Measurements from ENCODE around the gene ZNF735. TPM values are rescaled to one million over a fixed set of nuclear protein-coding genes. Genes with fewer than 3 reads are reported as not detected.
"Not testable (repeated sequence)": the region's sequence is repeated elsewhere in the genome, so short reads cannot be mapped to it uniquely, and the experiment has no call there.

ZNF735 gene
- total and polyA plus RNA-seq, 8 donors, result not detected

GRCh38 chr7:64184376-64184775, 22.6 kb upstream of the ZNF735 start:
- H3K9me3 ChIP-seq, result peaks cover 0 to 60% (median 40%) of the 10 kb centered on the region in 4 donors
- peaks cover 0 to 37% (median 0%) of the 10 kb centered on the region in 3 donors for H3K27me3 ChIP-seq
- no peak overlapping the region for H3K27ac ChIP-seq
- no peak overlapping the region for H3K4me3 ChIP-seq
- TF ChIP-seq POLR2AphosphoS5 (IDR thresholded peaks at IDR 0.05), result no peak
- no peak for DNase-seq
- H3K36me3 ChIP-seq, result no peaks in the 10 kb centered on the region
- intact Hi-C loops (cut with DNase I; ENCODE audit: low total_unique reads), result loop anchor here (10.0 kb wide), 1 partner anchor 430 kb away; no protein-coding TSS in a partner anchor
- 86 to 96% (median 90%) methylated on average over 5 to 12 of the region's 12 CpGs for WGBS, 5 donors
- H3K4me1 ChIP-seq, result peaks cover 0 to 14% (median 3%) of the 10 kb centered on the region in 4 donors

GRCh38 chr7:64187408-64187807, 19.6 kb upstream of the ZNF735 start:
- intact Hi-C loops (cut with DNase I; ENCODE audit: low total_unique reads), result loop anchor here (10.0 kb wide), 1 partner anchor 427 kb away; no protein-coding TSS in a partner anchor
- no peak for DNase-seq
- H3K27ac ChIP-seq, result no peak overlapping the region
- no peak for TF ChIP-seq POLR2AphosphoS5 (IDR thresholded peaks at IDR 0.05)
- no peak for TF ChIP-seq POLR2A (IDR thresholded peaks at IDR 0.05)
- no peak for TF ChIP-seq CTCF (IDR thresholded peaks at IDR 0.05)
- no peak for TF ChIP-seq EP300 (IDR thresholded peaks at IDR 0.05)
- H3K36me3 ChIP-seq, result no peaks in the 10 kb centered on the region
- peaks cover 0 to 9% (median 3%) of the 10 kb centered on the region in 4 donors for H3K4me1 ChIP-seq
- peaks cover 0 to 59% (median 42%) of the 10 kb centered on the region in 4 donors for H3K9me3 ChIP-seq
- no peak overlapping the region for H3K4me3 ChIP-seq
- peaks cover 0 to 16% (median 0%) of the 10 kb centered on the region in 3 donors for H3K27me3 ChIP-seq
- 40 to 64% (median 53%) methylated on average over 3 of the region's 3 CpGs for WGBS, 5 donors

GRCh38 chr7:64192148-64192704, 14.8 kb upstream of the ZNF735 start:
- whole genome bisulfite sequencing, 5 donors, result 89 to 98% (median 94%) methylated on average over 14 to 24 of the region's 24 CpGs
- intact Hi-C loops (cut with DNase I; ENCODE audit: low total_unique reads), result no loop called here
- H3K4me3 ChIP-seq, result no peak overlapping the region
- no peaks in the 10 kb centered on the region for H3K4me1 ChIP-seq
- TF ChIP-seq POLR2A (IDR thresholded peaks at IDR 0.05) (no peak), CTCF (IDR thresholded peaks at IDR 0.05) (no peak), EP300 (IDR thresholded peaks at IDR 0.05) (no peak), POLR2AphosphoS5 (IDR thresholded peaks at IDR 0.05) (no peak)
- no peaks in the 10 kb centered on the region for H3K27me3 ChIP-seq
- DNase-seq, result no peak
- H3K27ac ChIP-seq, result no peak overlapping the region
- peaks cover 0 to 72% (median 49%) of the 10 kb centered on the region in 4 donors for H3K9me3 ChIP-seq
- H3K36me3 ChIP-seq, result no peaks in the 10 kb centered on the region

GRCh38 chr7:64192775-64193174, 14.2 kb upstream of the ZNF735 start:
- no peak overlapping the region for H3K4me3 ChIP-seq
- H3K27ac ChIP-seq, result no peak overlapping the region
- no peaks in the 10 kb centered on the region for H3K27me3 ChIP-seq
- TF ChIP-seq POLR2AphosphoS5 (IDR thresholded peaks at IDR 0.05) (no peak), CTCF (IDR thresholded peaks at IDR 0.05) (no peak), POLR2A (IDR thresholded peaks at IDR 0.05) (no peak), EP300 (IDR thresholded peaks at IDR 0.05) (no peak)
- peaks cover 0 to 70% (median 45%) of the 10 kb centered on the region in 4 donors for H3K9me3 ChIP-seq
- WGBS, 5 donors, result 67 to 81% (median 75%) methylated on average over 6 to 8 of the region's 8 CpGs
- H3K4me1 ChIP-seq, result no peaks in the 10 kb centered on the region
- H3K36me3 ChIP-seq, result no peaks in the 10 kb centered on the region
- no peak for DNase-seq
- intact Hi-C loops (cut with DNase I; ENCODE audit: low total_unique reads), result no loop called here

- not testable (repeated sequence) for DNase-seq
- peaks cover 13 to 99% (median 57%) of the 10 kb centered on the region in 4 donors for H3K9me3 ChIP-seq
- WGBS, 5 donors, result 72 to 89% (median 84%) methylated on average over 5 of the region's 5 CpGs
Observed at GRCh38 chr7:64219710-64220298, 12.8 kb downstream of the ZNF735 start.

More at GRCh38 chr7:64219710-64220298, 12.8 kb downstream of the ZNF735 start:
- H3K4me3 ChIP-seq; H3K27ac ChIP-seq; H3K4me1 ChIP-seq; H3K36me3 ChIP-seq; H3K27me3 ChIP-seq; intact Hi-C loops (cut with DNase I; ENCODE audit: low total_unique reads): not testable (repeated sequence)

Measured in stomach (tissue), 9 donors.